GM13976 (cell line): Measurements from ENCODE around the gene IFT27.

ENCODE experiments used
- DNase-seq: peaks from one replicate; pipeline ENCODE4 v3.0.0; 2012; ENCODE audit warnings: low spot score
- in situ Hi-C: fragments of 300-500 bp; cut with MboI; formaldehyde crosslinking; loops from one replicate; pipeline ENCODE4 v1.12.0; 2022; ENCODE audit warnings: low sequenced_read_pairs, mixed read lengths, inconsistent platforms; ENCODE audit not compliant: unreplicated experiment
- TF ChIP-seq, protein P1 (sequence below): IDR thresholded peaks from 2 replicates; pipeline ENCODE4 v1.5.1; 2012; ENCODE audit warnings: borderline replicate concordance, mild to moderate bottlenecking; ENCODE audit not compliant: insufficient read depth; ENCODE audit errors: extremely low read depth, missing control alignments, control extremely low read depth

The IFT27 gene

GRCh38 chr22:36772451-36772850 lies 3.5 kb downstream of the IFT27 start:
- DNase-seq = no peak
- TF ChIP-seq, protein P1, sequence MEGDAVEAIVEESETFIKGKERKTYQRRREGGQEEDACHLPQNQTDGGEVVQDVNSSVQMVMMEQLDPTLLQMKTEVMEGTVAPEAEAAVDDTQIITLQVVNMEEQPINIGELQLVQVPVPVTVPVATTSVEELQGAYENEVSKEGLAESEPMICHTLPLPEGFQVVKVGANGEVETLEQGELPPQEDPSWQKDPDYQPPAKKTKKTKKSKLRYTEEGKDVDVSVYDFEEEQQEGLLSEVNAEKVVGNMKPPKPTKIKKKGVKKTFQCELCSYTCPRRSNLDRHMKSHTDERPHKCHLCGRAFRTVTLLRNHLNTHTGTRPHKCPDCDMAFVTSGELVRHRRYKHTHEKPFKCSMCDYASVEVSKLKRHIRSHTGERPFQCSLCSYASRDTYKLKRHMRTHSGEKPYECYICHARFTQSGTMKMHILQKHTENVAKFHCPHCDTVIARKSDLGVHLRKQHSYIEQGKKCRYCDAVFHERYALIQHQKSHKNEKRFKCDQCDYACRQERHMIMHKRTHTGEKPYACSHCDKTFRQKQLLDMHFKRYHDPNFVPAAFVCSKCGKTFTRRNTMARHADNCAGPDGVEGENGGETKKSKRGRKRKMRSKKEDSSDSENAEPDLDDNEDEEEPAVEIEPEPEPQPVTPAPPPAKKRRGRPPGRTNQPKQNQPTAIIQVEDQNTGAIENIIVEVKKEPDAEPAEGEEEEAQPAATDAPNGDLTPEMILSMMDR = no peak
- in situ Hi-C loops = no loop called here

DNA sequence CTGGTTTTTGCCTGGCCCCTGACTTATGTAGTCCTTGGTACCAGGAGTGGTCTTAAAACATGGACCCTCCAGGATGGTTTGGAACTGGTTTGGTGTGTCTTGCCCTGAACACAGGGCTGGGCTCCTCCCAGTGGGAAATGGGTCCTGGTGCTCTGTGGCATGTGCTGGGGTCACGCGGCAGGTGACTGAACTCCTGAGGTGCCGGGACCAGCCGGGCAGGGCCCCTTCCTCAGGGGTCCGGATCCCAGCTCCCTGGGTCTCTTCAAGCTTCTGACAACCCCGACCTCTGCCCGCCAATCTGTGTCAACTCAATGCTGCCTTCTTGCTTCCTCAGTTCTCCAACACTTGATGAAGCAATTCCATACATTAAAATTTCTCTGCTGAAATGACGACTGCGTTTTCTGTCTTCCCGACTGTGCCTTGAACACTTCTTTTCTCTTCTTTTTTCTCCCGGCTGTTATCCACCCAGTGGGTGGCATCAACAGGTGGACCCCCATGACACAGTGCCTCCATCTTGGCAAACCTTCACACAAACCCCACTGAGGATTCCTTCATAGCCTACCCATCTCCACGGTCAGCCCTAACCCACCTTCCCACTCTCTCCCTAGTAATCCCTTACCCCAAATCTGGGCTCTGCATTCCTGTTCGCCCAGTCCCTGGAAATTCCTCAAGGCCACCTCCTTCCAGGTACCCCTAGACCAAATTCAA lies 4.4 kb downstream of the IFT27 start:
- in situ Hi-C loops = no loop called here
- TF ChIP-seq, protein P1 = no peak
- no peak for DNase-seq

DNA sequence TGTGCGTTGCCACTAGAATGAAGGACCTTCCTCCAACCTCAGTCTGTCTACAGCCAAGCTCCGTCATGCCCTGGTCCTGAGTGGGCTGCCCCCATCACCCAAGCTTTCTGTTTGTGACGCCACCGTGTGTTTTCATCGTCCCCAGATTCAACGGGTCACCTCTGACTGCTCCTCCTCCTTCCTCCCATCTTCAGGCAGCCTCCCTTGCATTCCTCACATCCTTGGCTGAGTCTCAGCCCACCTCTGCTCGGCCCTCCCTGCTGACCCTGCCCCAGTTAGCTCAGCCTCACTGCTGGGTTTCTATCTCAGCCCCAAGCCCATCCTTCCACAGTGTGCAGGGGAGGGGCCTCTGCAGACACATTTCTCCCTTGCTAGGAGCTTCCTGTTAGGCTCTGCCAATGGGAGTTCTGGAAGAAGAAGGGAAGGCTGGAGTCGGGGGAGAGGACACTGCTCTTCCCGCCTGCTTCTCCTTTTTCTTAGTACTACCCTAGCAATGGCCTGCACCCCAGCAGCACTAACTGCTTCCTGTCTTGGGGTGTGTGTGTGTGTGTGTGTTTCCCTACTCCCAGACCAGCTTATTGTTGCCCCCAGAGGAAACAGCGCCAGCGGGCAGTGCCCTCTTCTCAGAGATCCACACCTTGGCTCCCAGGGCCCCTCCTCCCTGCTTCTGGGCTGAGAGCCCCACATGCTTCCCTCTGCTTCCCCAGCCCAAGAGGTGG lies 5.2 kb downstream of the IFT27 start:
- in situ Hi-C loops = no loop called here
- TF ChIP-seq, protein P1 = no peak
- no peak for DNase-seq

GRCh38 chr22:36769541-36770512 lies 6.1 kb downstream of the IFT27 start:
- DNase-seq = no peak
- TF ChIP-seq, protein P1 = no peak
- in situ Hi-C loops = no loop called here

DNA sequence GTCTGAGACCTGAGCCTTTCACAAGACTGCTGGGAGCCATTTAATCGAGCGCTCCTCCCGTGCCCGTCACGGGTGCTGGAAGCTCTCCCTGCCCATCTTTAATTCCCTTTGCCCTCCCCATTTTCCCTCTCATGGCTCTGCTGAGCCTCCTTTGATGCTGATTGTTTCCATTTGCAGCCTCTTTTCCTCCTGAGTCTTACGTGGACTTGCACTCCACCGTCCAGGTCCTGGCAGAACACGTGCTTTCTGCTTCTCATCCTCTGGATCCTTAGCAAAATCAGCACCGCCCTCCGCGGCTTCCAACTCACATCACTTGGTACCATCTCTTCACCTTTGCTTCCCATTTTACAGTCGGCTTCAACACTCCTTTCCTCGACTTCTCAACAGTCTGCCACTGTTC lies 7.3 kb downstream of the IFT27 start:
- in situ Hi-C loops = no loop called here
- DNase-seq = no peak
- TF ChIP-seq, protein P1 = no peak

GRCh38 chr22:36768141-36768540 lies 7.8 kb downstream of the IFT27 start:
- in situ Hi-C loops = no loop called here
- DNase-seq = no peak

More at GRCh38 chr22:36768141-36768540, 7.8 kb downstream of the IFT27 start:
- TF ChIP-seq, protein P1 = no peak
